ENCODE results near the gene DEFB131B. TPM values are rescaled to one million over a fixed set of nuclear protein-coding genes. Genes with fewer than 3 reads are reported as not detected.
"Not testable (repeated sequence)": the region's sequence is repeated elsewhere in the genome, so short reads cannot be mapped to it uniquely, and the experiment has no call there.

DEFB131B gene
- total and polyA plus RNA-seq, 2 of the 8 experiments (the other 6 are each of a cell fraction or from before 2014, with no cell fraction given), result not detected

DNA sequence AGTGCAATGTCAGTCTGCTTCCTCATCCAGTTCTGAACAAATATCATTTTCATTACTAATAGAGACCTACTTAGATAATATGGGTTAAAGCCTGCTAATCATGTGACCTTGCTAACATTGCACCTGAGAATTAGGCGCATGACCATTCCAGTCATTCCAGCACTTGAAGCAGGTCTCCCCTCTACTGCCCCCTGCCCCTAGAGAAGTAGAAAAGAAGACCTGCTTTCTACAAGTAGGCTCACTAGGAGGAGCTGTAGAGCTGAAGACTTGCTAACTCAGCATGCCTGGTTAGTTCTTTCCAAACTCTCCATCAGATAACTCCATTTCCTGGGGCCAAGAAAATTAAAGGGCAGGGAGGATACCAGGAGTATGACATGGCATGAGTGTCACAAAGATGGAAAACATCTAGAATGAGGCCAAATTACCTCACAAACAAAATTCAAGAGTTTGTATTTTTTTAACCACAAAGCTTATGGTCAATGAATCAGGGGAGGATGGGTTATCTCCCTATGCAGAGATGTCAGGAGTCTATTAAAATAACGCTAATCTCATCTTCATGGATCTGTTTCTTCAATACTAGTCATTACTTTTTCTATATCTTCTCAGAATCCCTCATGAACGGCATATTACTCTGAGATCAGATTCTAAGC lies 14.2 kb upstream of the DEFB131B start:
- H3K18ac ChIP-seq (ENCODE audit: extremely low read depth, low read length); H3K4me2 ChIP-seq (ENCODE audit: insufficient read depth in 1 of 2, low read depth in 2 of 2, low read length in 2 of 2); H2BK5ac ChIP-seq (ENCODE audit: low read depth, low read length); H4K91ac ChIP-seq (replicated peaks; ENCODE audit: insufficient read length, low read length); FAIRE-seq; H3K56ac ChIP-seq (replicated peaks; ENCODE audit: insufficient read length, low read depth, low read length); H4K20me1 ChIP-seq (replicated peaks in 1 of 2; ENCODE audit: control insufficient read depth in 1 of 2, insufficient read depth in 2 of 2, low read length in 2 of 2); H3K23me2 ChIP-seq (ENCODE audit: low read depth, low read length); H2AFZ ChIP-seq (ENCODE audit: low read length); H3K27me3 ChIP-seq (replicated peaks in 1 of 4; ENCODE audit: control insufficient read depth in 3 of 4, extremely low read depth in 1 of 4, insufficient read depth in 3 of 4, low read length in 3 of 4); H2BK12ac ChIP-seq (ENCODE audit: low read depth, low read length); H3K27ac ChIP-seq (ENCODE audit: low read depth, low read length); H3K36me3 ChIP-seq (ENCODE audit: control insufficient read depth in 2 of 4, insufficient read depth in 4 of 4, low read length in 3 of 4); H3K79me2 ChIP-seq (ENCODE audit: control insufficient read depth in 1 of 2, insufficient read depth in 2 of 2, low read length in 2 of 2); H3K4me1 ChIP-seq (replicated peaks in 1 of 4; ENCODE audit: control insufficient read depth in 3 of 4, insufficient read depth in 4 of 4, low read length in 3 of 4); H4K8ac ChIP-seq (ENCODE audit: extremely low read depth, insufficient read depth, low read length); H3K4me3 ChIP-seq (ENCODE audit: extremely low read depth in 1 of 4, insufficient read depth in 2 of 4, low read depth in 3 of 4, low read length in 4 of 4); H2BK20ac ChIP-seq (ENCODE audit: low read length); H4K5ac ChIP-seq (ENCODE audit: insufficient read length, low read depth, low read length); H3K9ac ChIP-seq (replicated peaks in 1 of 4; ENCODE audit: extremely low read depth in 1 of 4, low read depth in 3 of 4, low read length in 3 of 4); H3K4ac ChIP-seq (replicated peaks; ENCODE audit: insufficient read length, low read depth, low read length); POLR2A ChIA-PET (ENCODE audit: partially characterized antibody); H2BK15ac ChIP-seq (ENCODE audit: low read length); H2BK120ac ChIP-seq (replicated peaks; ENCODE audit: low read depth, low read length); H3K79me1 ChIP-seq (ENCODE audit: low read depth, low read length); H3K14ac ChIP-seq (ENCODE audit: insufficient read length); H3K9me3 ChIP-seq (ENCODE audit: insufficient read depth in 2 of 2, low read depth in 1 of 2, low read length in 1 of 2); H3K23ac ChIP-seq (ENCODE audit: insufficient read length); H2AK5ac ChIP-seq (ENCODE audit: low read depth, low read length): not testable (repeated sequence)
- WGBS, 2 experiments (ENCODE audit: extremely low coverage in 1 of 2, insufficient coverage in 1 of 2, insufficient read length in 1 of 2, insufficient replicate concordance in 2 of 2, low coverage in 1 of 2, low lambda C conversion rate in 2 of 2, missing lambda C conversion rate in 1 of 2), result 58% methylated on average over 3 of the region's 3 CpGs; no CpG with 5 or more reads in 1 of the 2 experiments
- CTCF ChIA-PET (ENCODE audit: partially characterized antibody), result interaction anchor here (0.6 to 1.4 kb wide), 5 partner anchors 33 to 227 kb away, joined by 3 to 6 read pairs (median 3); no protein-coding TSS in a partner anchor
- DNase-seq (ENCODE audit: low read depth in 1 of 2, low spot score in 2 of 2), result peak in 1 of 2 experiments; percentile 48
- TF ChIP-seq, protein P1, sequence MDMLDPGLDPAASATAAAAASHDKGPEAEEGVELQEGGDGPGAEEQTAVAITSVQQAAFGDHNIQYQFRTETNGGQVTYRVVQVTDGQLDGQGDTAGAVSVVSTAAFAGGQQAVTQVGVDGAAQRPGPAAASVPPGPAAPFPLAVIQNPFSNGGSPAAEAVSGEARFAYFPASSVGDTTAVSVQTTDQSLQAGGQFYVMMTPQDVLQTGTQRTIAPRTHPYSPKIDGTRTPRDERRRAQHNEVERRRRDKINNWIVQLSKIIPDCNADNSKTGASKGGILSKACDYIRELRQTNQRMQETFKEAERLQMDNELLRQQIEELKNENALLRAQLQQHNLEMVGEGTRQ (IDR thresholded peaks at IDR 0.05; ENCODE audit: low read length), result peak; percentile 6; the same call in 1 of the 2 replicates
- peak; percentile 40 to 46; a peak in 3 of 4 replicates for TF ChIP-seq RAD21 (IDR thresholded peaks at IDR 0.05 in 1 of 2, conservative IDR thresholded peaks at IDR 0.05 in 1 of 2; ENCODE audit: low read depth in 2 of 2, low read length in 2 of 2)
- TF ChIP-seq MAFK (IDR thresholded peaks at IDR 0.05; ENCODE audit: low read depth, low read length), result peak; percentile 40; the same call in 1 of the 2 replicates
- TF ChIP-seq TEAD4 (IDR thresholded peaks at IDR 0.05; ENCODE audit: low read depth, low read length), result 0 out of 2 replicates have a peak, but pooled peaks have one; percentile 58
- TF ChIP-seq, protein P2, sequence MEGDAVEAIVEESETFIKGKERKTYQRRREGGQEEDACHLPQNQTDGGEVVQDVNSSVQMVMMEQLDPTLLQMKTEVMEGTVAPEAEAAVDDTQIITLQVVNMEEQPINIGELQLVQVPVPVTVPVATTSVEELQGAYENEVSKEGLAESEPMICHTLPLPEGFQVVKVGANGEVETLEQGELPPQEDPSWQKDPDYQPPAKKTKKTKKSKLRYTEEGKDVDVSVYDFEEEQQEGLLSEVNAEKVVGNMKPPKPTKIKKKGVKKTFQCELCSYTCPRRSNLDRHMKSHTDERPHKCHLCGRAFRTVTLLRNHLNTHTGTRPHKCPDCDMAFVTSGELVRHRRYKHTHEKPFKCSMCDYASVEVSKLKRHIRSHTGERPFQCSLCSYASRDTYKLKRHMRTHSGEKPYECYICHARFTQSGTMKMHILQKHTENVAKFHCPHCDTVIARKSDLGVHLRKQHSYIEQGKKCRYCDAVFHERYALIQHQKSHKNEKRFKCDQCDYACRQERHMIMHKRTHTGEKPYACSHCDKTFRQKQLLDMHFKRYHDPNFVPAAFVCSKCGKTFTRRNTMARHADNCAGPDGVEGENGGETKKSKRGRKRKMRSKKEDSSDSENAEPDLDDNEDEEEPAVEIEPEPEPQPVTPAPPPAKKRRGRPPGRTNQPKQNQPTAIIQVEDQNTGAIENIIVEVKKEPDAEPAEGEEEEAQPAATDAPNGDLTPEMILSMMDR (IDR thresholded peaks at IDR 0.05; ENCODE audit: control extremely low read depth in 1 of 3, insufficient read depth in 1 of 3, low read depth in 1 of 3, low read length in 3 of 3), result peak in 2 of 3 experiments; percentile 67 to 89; a peak in 3 of 4 replicates
